Activated T-cell treated with anti-CD3 and anti-CD28 coated beads, Interleukin-2, amount 50 U/mL, for 48 hours (primary cell): ENCODE measurements around the gene HS6ST2.
"Not testable (repeated sequence)": the region's sequence is repeated elsewhere in the genome, so short reads cannot be mapped to it uniquely, and the experiment has no call there.

ENCODE experiments used
- DNase-seq, 2 experiments: peaks; one replicate each; pipeline ENCODE4 v3.0.0-alpha.2; 2020

HS6ST2 gene

GRCh38 chrX:132940727-132941327 lies 17.6 kb downstream of the HS6ST2 start:
- no peak for DNase-seq

GRCh38 chrX:132933170-132933569 lies 25.3 kb downstream of the HS6ST2 start:
- no peak for DNase-seq

GRCh38 chrX:132924426-132924825 lies 34.0 kb downstream of the HS6ST2 start:
- no peak for DNase-seq

GRCh38 chrX:132918523-132918922 lies 39.9 kb downstream of the HS6ST2 start:
- no peak for DNase-seq

GRCh38 chrX:132916349-132916748 lies 42.1 kb downstream of the HS6ST2 start:
- no peak for DNase-seq

GRCh38 chrX:132909643-132910042 lies 48.8 kb downstream of the HS6ST2 start:
- DNase-seq: no peak

GRCh38 chrX:132908891-132909290 lies 49.5 kb downstream of the HS6ST2 start:
- no peak for DNase-seq

GRCh38 chrX:132900633-132901293 lies 57.7 kb downstream of the HS6ST2 start:
- no peak for DNase-seq

- no peak for DNase-seq
Observed at GRCh38 chrX:132887569-132887968, 70.9 kb downstream of the HS6ST2 start.

- DNase-seq: no peak
Observed at GRCh38 chrX:132883358-132883915, 75.0 kb downstream of the HS6ST2 start.

- DNase-seq: not testable (repeated sequence)
Observed at GRCh38 chrX:132880753-132881152, 77.7 kb downstream of the HS6ST2 start.

GRCh38 chrX:132877954-132878536 lies 80.4 kb downstream of the HS6ST2 start:
- DNase-seq: no peak

GRCh38 chrX:132876523-132877338 lies 81.7 kb downstream of the HS6ST2 start:
- DNase-seq: no peak

GRCh38 chrX:132875650-132876522 lies 82.5 kb downstream of the HS6ST2 start:
- no peak for DNase-seq

- DNase-seq: no peak
Observed at GRCh38 chrX:132862562-132862961, 95.9 kb downstream of the HS6ST2 start.

- DNase-seq: no peak
Observed at GRCh38 chrX:132861076-132861475, 97.4 kb downstream of the HS6ST2 start.

GRCh38 chrX:132860200-132860599 lies 98.2 kb downstream of the HS6ST2 start:
- no peak for DNase-seq

GRCh38 chrX:132858018-132858417 lies 100.4 kb downstream of the HS6ST2 start:
- DNase-seq: no peak

- no peak for DNase-seq
Observed at GRCh38 chrX:132855780-132856341, 102.6 kb downstream of the HS6ST2 start.

GRCh38 chrX:132853040-132853439 lies 105.4 kb downstream of the HS6ST2 start:
- no peak for DNase-seq

- no peak for DNase-seq
Observed at GRCh38 chrX:132848296-132848970, 110.0 kb downstream of the HS6ST2 start.
